GM18858 (cell line): Measurements from ENCODE around the gene HOXB8.

Experiments used
- ATAC-seq: cut with Tn5 transposase; IDR thresholded peaks from one replicate; pipeline ENCODE4 v1.9.1; 2021; ENCODE audit not compliant: unreplicated experiment

Gene HOXB8

DNA sequence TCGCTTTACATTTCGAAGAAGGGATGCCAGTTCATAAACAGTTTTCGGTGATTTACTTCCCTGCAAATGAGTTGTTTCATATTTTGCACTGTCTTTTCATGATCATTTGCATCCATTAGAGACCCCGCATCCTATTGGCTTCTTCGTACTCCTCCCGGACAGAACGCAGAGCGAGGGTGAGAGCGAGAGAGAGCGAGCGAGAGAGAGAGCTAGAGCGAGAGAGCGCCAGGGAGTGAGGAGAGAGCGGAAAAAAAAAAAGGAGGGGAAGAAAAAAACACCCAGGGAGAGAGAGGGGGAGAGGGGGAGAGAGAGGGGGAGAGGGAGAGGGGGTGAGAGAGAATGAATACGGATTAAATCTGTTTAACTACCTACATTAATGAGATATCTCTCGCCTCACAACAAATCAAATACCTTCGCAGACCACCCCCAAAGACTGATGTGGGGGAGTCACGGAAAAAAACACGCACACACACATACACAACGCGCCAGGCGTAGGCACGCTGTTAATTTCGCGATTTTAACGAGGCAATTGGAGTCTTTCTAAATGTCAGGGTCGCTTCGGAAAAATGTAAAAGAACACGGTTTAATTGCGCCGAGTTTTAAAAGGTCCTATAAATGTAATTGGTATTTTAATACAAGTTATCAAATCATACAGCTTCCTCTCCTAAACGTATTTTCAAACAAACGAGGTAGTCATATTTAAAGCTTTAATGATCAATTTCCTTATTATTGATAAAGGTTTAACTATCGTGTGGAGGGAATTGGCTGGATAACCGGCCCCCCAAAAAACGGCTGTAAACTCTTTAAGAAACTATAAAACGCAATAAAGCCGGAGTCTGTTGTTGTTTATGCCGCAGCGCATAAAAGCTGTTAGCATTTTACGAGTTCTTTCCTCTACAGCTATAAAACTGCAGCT lies at the start of gene HOXB8:
Gene HOXB8, minus strand, starts transcription at position 246 of the 916 bp plus-strand sequence. CDS start 588 bp downstream, outside the sequence.
- no peak for ATAC-seq

GRCh38 chr17:48663134-48663924 lies 48.2 kb upstream of the HOXB8 start:
- ATAC-seq = no peak

- no peak for ATAC-seq
Measured at GRCh38 chr17:48655913-48656312, 40.8 kb upstream of the HOXB8 start.

DNA sequence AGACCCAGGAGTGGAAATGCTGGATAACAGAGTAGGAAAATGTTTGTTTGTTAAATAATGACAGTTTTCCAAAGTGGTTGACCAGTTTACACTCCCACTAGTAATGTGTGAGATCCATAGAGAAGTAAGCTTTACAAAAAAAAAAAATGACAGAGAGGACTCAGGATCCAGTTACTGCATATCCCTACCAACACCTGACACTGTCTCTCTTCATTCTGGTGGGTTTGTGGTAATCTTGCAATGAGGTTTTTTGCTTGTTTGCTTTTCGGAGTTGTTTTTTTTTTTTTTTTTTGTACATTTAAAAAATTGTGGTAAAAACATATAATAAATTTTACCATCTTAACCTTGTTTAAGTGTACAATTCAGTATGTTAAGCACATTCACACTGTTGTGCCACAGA lies 34.6 kb upstream of the HOXB8 start:
- no peak for ATAC-seq

DNA sequence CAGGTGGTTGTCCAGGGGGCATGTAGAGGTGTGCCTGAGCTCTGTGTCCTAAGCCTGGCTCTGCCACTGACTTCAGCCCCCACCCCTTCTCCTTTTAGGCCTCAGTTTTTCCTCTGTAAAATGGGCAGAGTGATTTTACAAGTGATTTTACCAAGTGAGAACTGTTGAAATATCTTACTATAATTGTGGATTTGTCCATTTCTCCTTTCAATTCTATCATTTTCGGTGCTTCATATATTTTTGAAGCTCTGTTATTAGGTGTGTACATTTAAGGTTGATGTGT lies 32.8 kb upstream of the HOXB8 start:
- no peak for ATAC-seq

DNA sequence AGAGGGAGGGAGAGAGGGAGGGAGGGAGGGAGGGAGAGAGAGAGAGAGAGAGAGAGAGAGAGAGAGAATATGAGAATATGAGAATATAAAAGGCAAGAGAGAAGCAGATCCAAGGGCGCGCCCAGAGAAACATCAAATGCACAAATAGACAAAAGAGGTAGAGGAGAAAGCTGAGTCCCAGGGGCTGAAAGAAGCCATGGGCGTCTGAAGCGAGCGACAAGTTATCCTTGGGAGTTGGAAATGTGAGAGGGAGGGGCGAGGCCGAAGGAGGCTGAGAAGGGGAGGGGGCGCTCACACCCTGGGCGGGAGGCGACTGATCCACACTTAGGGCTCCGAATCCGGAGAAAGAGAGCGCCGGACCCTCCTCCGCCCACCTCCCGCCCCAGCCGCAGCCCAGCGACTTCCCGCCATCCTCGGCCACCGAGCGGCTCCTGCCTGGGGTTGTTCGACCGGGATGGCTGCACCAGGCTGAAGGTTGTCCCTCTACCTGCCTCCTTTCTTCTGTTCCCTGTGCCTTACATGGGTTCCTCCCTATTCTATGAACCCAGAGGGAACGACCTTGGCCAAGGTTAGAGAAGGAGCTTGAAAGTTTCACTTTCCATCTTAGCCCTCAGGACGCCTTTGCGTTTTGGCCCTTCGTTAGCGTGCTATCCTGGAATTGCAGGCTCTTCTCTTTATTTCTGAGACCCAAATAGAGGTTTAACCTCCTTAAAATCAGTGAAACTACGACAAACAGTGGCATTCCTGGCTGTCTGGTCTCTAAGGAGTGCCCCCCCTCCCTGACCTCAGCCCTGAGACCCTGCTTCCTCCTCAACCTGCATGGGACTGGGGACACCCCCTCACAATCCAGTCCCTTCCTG lies 32.2 kb upstream of the HOXB8 start:
- ATAC-seq = no peak

DNA sequence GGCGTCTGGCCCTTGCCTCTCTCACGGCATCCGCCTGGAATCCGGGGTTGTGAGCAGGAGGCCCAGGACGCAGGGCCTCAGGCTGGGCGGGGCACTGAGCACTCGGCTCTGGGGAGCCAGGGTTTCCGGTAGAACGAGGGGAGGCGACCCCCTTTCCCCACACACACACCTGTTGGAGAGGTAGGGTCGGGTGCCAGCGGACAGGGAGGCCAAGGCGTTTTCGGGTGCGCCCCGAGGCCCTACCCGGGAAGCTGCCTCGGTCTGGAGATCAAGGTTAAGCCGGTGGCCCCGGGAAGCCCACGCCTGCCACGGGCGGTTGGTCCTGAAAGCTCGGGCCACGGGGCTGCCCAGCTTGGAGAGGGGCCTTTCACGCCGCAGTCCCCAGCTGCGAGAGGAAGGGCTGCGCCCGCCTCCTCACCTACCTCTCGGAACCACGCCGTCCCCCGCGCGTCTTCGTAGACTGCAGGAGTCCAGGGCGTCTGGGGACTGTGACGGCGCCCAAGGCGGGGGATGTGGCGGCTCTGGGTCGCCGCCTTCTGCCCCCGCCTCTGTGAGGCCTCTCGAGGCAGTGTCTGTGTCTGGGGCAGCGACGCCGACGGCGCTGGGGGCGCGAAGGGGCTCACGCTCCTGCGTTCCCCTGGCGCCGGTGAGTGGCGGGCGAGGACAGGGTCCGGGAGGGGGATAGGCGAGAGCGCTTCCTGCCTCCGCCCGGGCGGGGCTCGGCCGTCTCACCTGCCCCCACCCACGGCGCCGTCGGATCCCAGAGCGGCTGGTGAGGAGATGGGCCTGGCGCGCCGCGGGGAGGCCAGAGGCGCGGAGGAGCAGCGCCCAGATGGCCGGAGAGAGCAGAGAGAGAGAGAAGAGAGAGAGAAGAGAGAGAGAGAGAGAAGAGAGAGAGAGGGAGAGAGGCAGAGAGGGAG lies 31.4 kb upstream of the HOXB8 start:
- ATAC-seq = no peak

DNA sequence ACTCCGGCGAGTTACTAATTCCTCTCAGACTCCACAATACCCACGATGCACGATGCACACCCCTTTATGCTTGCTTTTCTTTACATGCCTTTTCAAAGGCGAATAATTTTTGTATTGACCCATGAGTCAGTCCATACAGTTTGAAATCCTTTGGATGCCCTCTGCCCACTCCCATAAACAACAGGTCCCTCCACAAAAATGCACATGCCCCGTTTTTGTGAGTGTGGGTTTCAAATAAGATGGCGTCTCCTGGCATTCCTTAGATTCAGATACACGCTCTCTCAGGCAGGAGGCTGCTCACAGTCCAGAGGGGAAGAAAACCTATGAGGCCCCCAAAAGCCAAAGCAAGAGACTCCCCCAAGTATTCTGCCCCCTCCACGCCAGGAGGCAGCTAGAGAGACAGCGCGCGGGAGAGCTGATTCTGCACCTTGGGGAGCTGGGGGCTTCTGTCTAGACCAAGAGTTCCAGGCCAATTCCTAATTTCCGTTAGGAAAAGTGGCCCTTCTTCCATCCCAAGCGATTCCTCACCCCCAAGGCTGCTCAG lies 30.6 kb upstream of the HOXB8 start:
- no peak for ATAC-seq

DNA sequence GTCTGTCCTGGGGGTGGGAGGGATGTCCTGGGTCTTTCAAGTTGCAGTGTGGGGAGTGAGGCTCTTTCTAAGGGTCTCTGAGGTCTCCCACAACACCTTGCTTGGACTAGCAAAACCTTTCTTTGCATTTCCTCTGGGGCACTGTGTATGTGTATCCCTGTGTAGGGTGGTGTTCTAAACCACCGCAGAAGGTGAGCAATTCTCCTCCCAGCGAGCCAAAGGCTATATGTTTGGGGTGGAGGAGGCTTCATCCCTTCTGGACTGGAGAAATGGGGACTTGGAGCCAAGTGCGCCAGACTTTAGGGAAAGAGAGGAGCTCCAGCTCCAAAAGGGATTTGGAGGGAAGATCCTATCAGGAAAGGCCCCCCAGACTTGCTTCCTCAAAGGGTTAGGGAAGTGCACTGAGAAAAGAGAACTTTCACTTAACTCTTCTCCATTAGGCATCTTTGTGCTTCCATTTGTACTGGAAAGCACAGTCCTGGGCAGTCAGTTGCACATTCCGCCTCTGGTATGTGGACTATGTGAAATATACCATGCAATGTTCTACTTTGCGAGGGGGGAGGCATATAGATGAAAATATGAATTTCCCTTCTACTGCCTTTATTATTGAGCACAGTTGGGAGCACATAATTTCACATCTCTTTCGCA lies 29.9 kb upstream of the HOXB8 start:
- no peak for ATAC-seq

- no peak for ATAC-seq
Measured at GRCh38 chr17:48644159-48644558, 29.1 kb upstream of the HOXB8 start.

DNA sequence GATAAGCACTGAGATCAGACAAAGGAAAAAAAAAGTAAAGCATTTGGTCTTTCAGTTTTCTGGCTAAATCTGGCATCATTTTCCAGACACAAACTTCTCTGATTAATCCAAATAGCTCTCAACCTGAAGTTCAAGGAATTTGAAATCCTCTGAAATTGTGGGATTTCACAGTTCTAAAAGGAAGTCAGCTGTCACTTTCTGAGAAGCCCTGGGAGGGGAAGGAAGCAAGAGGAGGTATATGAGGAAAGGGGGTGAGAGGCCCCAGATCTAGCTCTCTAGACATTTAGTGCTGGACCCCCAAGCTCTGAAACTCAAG lies 28.6 kb upstream of the HOXB8 start:
- ATAC-seq = no peak

GRCh38 chr17:48642843-48643696 lies 28.0 kb upstream of the HOXB8 start:
- no peak for ATAC-seq

DNA sequence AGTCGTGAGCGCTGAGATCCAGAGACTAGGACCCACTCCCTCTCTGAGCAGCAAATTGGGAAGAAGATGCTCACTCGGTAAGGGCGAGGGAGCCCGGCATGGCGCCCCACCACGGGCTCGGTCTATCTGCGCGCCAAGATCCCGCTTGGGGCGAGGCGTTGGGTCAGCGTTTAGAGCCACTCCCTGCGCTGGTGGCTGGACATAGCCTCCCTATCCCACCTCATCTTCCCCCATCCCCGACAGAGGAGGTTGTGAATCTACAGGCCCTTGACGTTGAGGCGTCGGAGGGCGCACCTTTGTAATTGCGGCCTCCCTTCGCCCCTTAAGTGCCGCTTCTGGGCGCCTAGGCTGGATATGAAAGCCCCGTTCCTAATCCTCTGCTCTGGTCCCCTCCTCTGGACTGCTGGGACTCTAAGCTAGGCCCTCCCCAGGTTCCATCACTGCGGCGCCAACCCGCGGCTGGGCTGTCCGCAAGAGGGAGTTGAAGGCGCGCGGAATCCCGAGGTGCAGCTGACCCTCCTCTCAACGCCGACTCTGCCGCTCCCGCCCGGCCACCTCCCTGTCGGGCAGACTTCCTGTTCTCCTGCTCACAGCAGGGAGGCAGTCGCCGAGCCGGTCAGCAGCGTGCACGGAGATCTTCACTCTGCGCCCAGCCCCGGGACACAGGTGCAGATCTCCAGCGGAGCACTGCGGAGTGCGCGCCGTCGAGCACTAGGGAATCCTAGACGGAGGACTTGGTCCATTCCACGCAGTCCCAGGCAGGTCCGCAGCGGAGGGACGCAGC lies 27.2 kb upstream of the HOXB8 start:
- no peak for ATAC-seq

DNA sequence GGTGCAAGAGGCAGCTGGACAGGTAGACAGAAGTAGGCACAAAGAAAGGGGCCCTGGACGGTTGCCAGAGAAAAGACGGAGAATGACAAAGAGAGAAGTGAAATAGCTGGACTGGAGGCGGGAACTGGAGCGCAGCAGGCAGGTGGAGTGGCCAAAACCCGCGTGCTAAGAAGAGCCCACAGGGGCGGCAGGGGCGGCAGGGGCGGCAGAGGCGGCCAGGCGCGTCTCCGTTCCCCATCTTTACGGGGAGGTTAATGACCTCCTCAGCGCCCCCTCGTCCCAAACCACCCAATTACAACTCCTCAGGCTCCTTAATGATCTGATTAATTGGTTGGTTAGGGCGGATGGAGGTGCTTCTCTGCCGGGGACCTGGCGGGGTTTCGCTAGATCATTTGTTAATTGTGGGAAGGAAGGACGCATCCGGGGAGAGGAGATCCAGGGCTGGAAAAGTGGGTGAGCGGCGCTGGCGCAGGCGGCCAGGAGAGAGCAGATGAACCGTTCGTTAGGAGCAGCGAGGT lies 26.5 kb upstream of the HOXB8 start:
- no peak for ATAC-seq

DNA sequence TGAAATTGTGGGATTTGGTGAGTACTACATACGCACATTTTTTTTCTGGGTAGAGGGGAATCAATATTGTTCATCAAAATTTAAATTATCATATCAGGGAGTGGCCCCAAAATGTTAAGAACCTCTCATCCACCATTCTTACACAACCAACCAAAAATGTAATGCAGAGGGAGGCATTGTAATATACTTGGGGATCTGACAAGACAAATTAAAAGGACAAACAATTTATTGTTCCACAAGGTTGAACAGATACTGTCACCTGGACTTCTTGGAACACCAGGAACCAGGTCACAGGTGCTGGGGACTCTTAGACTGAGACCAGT lies 25.7 kb upstream of the HOXB8 start:
- no peak for ATAC-seq

DNA sequence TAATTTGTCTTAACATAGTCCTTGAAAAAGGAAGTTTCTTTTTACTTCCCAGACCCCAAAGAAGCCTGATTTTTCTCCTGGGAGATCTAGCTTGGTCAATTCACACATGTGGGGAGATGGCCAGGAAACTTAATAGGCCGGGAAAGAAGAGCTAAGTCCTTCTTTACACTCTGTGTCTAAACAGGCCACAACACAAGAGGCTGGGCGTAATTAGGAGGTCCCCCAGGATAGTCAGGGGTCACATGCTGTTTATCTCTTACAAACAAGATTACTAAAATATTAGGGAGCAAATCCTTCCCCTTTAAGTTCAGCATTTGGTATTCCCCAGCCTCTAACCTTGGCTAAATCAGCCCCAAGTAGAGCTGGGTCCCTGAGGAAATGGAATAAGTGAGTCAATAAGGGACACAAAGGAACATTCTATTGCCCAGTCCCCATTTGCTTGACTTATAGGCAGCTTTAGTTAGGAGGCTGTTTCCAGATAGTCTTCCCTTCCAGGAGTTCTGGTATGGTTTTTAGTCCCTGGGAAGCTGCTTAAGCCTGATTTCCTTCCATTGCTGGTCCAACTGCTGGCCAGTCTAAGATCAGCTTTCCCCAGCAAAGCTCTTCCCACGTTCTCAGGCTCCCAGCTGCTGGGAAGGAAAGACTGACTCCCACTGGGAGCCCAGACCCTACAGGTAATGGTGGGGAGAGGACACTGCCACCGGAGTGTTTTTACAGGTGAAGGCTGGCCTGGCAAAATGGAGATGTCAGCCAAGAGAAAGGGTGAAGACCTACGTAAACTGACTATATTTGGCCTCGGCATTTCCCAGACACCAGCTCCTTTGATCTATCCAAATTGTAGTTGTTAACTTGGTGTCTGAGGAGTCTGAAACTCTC lies 25.1 kb upstream of the HOXB8 start:
- no peak for ATAC-seq

DNA sequence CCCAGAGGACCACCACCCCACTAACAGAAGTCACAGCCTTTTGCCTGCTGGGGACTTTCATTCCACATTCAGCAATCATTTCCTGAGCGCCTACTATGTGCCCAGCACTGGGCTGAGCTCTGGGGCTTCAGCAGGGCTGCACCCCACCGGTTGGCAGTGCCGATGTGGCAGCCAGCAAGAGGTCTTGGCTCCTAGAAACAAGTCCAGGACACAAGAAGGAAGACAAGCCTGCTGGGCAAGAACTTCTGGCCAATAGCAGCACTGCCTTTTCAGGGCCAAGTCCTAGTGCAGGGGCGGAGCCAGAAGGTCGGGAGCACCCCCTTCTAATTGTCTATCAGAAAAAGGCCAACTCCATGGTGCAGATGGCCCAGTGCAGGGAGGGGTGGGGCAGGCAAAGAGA lies 24.0 kb upstream of the HOXB8 start:
- no peak for ATAC-seq
